ENCODE measurements around the gene IL6ST.
A peak's percentile ranks its signal among the peaks of the same experiment; 100 is the strongest.
"Not testable (repeated sequence)": the region's sequence is repeated elsewhere in the genome, so short reads cannot be mapped to it uniquely, and the experiment has no call there.

IL6ST gene

DNA sequence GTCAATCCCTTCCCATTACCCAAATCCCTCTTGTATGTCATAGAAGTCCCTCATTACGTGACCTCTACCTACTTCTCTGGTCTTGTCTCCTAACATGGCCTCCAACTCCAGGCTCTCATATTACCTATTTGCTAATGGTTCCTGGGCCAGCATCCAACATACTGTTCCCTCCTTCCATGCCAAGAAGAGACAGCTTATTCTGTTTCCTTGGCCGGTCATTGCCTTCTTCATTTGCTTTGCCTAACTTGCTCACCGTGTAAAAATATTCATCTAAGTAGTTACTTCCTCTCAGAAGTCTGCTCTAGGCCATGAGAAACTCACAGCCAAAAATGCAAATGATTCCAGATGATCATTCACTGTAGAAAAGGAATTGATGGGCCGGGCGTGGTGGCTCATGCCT, 8.9 kb upstream of the IL6ST start:
- no peak for DNase-seq

DNA sequence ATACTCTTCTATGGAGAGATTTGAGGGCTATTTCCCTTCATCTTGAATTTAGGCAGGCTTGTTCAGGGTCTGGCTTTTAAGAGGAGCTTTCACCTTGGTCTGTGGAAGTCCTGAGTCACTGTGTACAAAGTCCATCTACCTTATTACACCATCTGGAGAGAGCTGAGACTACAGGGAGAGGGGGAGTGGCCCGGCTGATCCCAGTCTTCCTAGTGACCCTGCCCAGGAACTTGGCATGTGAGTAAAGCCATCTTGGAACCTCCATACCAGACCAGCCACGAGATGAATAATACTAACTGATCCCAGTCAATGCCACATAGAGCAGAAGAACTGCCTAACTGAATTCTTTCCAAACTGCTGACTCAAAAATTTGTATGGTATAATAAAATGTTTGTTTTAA, 8.4 kb upstream of the IL6ST start:
- DNase-seq, result no peak

DNA sequence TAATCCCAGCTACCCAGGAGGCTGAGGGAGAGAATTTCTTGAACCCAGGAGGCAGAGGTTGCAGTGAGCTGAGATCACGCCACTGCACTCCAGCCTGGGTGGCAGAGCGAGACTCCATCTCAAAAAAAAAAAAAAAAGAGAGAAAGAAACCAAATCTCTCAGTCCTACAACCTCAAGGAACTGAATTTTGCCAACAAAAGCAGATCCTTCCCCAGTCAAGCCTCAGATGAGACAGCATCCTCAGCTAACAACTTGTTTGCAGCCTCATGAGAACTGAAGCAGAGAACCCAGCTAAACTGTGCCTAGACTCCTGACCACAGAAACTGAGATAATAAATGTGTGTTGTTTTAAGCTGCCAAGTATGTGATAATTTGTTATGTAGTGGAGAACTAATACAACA, 7.5 kb upstream of the IL6ST start:
- no peak for DNase-seq

GRCh38 chr5:56000221-56000620, 5.5 kb upstream of the IL6ST start:
- DNase-seq, result not testable (repeated sequence)

DNA sequence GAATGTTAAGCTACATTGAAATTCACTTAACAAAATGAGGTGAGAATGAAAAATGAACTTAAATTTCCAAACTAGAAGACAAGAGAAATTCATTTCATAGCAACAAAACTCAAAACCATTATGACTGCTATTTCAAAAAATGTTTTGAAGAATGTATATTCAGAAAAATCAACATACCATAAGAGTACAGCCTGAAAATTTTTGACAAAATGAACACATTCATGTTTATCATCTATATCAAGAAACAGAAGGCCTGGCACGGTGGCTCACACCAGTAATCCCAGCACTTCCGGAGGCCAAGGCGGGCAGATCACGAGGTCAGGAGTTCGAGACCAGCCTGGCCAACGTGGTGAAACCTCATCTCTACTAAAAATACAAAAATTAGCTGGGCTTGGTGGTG, 4.2 kb upstream of the IL6ST start:
- DNase-seq, result no peak

- DNase-seq, result no peak
These were observed 3.1 kb upstream of the IL6ST start for GRCh38 chr5:55997742-55998351.

DNA sequence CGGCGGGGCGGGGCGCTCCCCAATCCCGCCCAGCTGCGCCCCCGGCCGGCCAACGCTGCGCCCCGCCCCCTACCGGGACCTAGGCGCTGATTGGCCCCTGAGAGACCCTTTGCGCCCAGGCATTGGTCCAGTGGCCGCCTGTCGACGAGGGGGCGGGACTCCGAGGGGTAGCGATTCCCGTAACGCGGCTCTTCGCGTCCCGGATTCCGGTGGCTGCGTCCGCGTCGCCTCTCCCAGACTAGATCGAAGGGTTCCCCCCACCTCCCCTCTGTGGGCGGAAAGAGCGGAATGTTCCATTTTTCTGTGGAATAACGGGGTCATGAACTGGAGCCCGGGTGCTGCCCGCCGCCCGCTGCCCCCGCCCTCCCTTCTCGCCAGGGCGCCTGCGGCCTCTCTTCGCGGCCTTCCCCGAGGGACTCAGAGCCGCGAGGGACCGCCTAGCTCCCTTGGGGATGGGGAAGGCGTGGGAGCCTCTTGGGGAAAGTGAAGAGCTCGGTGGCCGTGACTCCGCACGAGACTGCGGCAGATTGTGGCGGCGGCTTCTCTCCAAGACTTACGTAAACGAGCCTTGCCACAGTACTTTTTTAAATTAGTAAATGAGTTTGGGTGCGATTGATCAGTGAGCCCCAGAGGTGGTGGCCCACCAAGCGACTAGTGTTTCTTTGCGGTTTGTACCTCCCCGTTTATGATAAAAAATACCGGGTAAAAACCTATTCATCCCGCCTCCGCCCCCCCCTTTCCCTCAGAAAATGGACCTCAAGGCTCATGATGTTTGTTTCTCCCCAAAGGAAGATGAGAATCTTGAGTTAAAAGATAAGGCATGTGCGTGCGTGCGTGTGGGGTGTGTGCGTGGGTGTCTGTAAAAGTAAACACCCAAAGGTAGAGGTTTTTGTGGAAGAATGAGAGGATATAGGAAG, 493 bp upstream of the IL6ST start:
- DNase-seq, result peak; percentile 93

DNA sequence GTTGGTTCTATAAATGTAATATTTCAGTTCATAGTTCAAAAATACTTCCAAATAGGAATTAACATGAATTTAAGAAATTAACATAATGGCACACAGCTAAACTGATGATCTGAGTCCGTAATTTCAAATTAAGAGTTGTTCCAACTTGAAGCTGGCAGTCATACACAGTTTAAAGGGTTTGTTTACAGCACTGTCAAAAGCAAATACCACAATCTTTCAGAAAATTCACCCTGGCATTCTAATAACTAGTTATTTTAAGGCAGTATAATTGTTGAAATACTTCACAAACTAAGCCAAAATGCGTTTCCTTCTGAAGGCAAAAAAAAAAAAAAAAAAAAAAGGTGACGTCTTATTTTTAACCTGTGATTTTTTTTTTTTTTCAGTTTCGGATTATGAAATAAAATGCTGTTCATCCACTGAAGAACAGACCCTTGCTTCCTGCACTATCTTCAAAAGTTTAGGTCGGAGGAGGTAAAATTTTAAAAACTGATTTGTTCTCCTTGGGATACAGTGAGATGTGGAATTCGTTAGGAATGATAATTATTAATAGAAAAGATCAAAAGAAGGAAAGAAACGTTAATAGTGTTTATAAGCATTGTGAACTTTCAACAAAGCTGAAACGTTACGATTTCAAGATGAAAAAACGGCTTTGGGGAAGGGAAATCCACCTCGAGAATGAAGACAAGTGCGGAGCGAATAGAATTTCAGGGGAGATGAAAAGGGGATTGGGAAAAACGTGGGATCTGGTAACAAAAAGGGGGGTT, 850 bp downstream of the IL6ST start:
- no peak for DNase-seq

GRCh38 chr5:55993013-55993412, 1.8 kb downstream of the IL6ST start:
- DNase-seq, result no peak

DNA sequence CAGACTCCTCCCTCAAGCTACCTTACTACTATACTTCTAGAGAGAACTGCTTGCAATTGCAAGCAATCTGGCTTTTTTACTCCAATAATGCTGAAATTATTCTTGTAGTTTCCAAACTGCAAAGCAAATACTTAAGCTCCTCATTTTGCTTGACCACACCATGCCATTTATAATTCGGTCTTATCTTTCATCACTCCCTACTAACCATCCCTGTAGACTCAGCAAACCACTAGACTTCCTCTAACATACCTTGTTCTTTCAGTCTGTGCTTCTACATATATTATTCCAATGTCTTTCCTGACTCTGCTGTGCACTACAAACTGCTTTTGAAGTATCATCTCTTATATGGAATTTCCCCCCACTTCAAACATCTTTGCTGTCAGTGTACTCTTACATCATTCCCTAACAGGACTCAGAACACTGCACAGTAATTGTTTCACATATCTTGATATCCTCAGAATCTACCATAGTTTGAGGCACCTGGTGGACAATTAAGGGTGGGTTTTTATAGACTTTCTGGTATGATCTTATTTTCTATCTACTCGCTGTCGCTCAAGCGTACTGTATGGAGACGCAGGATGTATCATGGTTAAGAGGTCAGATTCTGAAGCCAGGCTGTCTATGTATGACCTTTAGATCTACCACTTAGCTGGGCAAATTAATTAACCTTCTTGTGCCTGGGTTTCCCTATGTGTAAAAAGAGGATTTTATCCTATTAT, 2.8 kb downstream of the IL6ST start:
- DNase-seq, result no peak

DNA sequence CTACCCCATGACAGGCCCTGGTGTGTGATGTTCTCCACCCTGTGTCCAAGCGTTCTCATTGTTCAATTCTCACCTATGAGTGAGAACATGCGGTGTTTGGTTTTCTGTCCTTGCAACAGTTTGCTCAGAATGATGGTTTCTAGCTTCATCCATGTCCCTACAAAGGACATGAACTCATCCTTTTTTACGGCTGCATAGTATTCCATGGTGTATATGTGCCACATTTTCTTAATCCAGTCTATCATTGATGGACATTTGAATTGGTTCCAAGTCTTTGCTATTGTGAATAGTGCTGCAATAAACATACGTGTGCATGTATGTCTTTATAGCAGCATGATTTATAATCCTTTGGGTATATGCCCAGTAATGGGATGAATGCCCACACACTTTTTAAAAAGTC, 3.9 kb downstream of the IL6ST start:
- DNase-seq, result not testable (repeated sequence)

DNA sequence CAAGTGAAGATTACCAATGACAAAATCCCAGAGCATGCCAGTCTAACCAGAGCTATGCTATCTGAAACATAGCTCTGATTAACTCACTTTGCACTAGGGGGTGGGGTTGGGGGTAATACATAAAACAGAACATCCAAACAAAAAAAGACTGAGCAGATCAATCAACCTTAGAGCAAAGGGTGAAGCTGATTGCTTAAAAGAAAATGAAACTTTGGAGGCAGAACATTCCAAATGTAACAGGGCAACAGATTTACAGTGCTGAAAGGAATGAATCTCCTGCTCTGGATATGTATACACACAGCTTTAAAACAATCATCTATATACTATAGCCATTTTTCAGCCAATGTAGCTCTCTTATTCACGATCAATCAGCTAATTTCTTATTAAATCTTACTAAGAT, 4.9 kb downstream of the IL6ST start:
- no peak for DNase-seq

DNA sequence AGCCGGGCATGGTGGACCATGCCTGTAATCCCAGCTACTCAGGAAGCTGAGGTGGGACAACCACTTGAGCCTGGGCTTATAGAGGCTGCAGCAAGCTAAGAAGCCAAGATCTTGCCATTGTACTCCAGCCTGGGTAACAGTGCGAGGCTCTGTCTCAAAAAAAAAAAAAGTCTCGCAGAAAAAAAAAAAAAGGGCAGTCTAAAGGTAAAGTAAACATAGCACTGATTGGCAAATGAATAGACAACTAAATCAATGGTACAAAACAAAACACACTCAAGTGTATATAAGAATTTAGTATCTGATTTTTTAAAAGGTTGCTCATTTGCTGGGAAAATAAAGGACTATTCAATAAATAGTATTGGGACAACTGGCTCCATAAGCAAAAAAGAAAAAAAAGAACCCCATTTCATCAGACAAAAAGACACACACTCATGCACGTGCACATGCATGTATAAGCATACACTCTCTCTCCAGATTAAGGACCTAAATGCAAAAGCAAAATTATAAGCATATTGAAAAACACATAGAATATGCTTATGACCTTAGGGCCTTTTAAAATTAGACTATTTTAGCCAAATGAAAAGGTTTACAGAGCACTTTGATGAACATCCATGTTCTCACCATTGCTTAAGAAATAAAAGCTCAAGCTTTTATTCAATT, 5.7 kb downstream of the IL6ST start:
- no peak for DNase-seq

DNA sequence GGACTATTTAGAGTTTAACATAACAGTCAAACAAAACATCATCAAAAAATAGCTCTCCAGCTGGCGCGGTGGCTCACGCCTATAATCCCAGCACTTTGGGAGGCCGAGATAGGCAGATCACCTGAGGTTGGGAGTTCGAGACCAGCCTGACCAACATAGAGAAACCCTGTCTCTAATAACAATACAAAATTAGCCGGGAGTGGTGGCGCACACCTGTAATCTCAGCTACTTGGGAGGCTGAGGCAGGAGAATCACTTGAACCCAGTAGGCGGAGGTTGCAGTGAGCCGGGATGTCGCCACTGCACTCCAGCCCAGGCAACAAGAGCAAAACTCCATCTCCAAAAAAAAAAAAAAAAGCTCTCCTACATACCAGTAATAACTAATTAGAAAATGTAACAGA, 6.3 kb downstream of the IL6ST start:
- DNase-seq, result not testable (repeated sequence)

GRCh38 chr5:55986931-55987330, 7.8 kb downstream of the IL6ST start:
- DNase-seq, result no peak

- DNase-seq, result no peak
These were observed 9.6 kb downstream of the IL6ST start for GRCh38 chr5:55985181-55985580.

DNA sequence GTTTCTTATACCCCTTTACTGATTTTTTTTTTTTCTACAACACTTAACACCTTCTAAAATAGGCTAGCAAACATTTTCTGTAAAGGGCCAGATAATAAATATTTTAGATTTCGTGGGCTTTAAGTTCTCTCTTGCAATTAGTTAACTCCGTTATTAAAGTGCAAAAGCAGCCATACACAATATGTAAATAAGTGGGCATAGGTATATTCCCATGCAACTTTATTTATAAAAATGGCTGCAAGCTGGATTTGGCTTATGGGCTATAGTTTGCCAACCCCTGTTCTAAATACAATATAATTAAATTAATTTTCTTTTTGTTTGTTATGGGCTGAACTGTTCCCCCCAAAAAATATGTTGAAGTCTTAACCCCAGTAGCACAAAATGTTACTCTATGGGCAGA, 10.8 kb downstream of the IL6ST start:
- DNase-seq, result no peak

- DNase-seq, result no peak
These were observed 11.8 kb downstream of the IL6ST start for GRCh38 chr5:55982957-55983381.

- no peak for DNase-seq
These were observed 21.5 kb downstream of the IL6ST start for GRCh38 chr5:55973296-55973695.

DNA sequence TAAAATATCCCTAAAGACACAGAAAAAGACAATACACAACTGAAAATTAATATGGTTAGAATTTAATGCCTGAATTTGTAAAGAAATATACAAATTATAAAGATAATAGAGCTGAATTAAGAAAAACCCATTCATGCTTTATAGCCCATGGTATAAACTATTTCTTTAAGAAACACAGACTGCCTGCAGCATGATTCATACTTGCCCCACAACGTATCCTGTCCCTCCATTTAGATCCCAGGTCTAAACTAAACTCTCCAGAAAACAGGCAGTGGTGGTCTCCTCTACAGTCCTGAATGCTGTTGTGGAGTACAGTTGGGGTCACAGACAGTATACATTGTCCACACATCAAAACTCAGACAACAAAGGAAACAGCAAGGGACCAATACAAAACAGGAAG, 24.8 kb downstream of the IL6ST start:
- no peak for DNase-seq

- DNase-seq, result no peak
These were observed 28.5 kb downstream of the IL6ST start for GRCh38 chr5:55966284-55966683.

- no peak for DNase-seq
These were observed 29.2 kb downstream of the IL6ST start for GRCh38 chr5:55965525-55965924.

DNA sequence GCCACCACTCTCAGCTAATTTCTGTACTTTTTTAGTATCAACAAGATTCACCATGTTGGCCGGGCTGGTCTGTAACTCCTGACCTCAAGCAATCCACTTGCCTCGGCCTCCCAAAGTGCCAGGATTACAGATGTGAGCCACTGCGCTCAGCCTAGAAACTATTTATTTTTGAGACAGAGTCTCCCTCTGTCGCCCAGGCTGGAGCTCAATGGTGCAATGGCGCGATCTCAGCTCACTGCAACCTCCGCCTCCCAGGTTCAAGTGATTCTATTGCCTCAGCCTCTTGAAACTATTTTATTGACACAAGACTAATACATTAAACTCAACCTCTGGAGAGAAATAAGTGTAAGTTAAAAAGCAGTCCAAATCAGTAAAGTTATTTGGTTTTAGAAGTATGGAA, 34.0 kb downstream of the IL6ST start:
- no peak for DNase-seq

Measured in CD4-positive, alpha-beta T cell treated with Interferon gamma for 1 hour (primary cell).